Keratinocyte (primary cell): ENCODE measurements around the gene GGCX. TPM values are rescaled to one million over a fixed set of nuclear protein-coding genes. Genes with fewer than 3 reads are reported as not detected.

ENCODE experiments used
- DNase-seq: peaks from one replicate; pipeline ENCODE4 v3.0.0-alpha.2; 2011; ENCODE audit warnings: low read depth, missing footprints, low spot score
- FAIRE-seq: peaks from 2 replicates; lab custom pipeline; 2011; peaks lifted over from hg19 to GRCh38; lab: Jason Lieb, UNC
- H2AFZ ChIP-seq: 2 replicates; pipeline ENCODE4 v1.6.0; 2012; ENCODE audit warnings: low read length, control low read depth, inconsistent platforms; ENCODE audit not compliant: control insufficient read depth
- H3K27ac ChIP-seq: 2 replicates; pipeline ENCODE4 v1.5.1; 2011; ENCODE audit warnings: low read length; ENCODE audit not compliant: control insufficient read depth, insufficient read depth
- H3K27me3 ChIP-seq: 3 replicates; pipeline ENCODE4 v1.6.0; 2011; ENCODE audit warnings: low read length; ENCODE audit not compliant: control insufficient read depth, insufficient read depth; ENCODE audit errors: extremely low read depth
- H3K36me3 ChIP-seq, 2 experiments: 2 replicates in 1 of 2; 3 replicates in 1 of 2; pipeline ENCODE4 v1.5.1; 2011; ENCODE audit warnings: low read length in 2 of 2, mild to moderate bottlenecking in 1 of 2; ENCODE audit not compliant: control insufficient read depth in 2 of 2, insufficient read depth in 2 of 2; ENCODE audit errors: extremely low read depth in 1 of 2
- H3K4me1 ChIP-seq: 3 replicates; pipeline ENCODE4 v1.5.1; 2011; ENCODE audit warnings: low read length; ENCODE audit not compliant: control insufficient read depth, insufficient read depth; ENCODE audit errors: extremely low read depth
- H3K4me2 ChIP-seq: 3 replicates; pipeline ENCODE4 v1.6.0; 2011; ENCODE audit warnings: low read depth, low read length; ENCODE audit not compliant: control insufficient read depth, insufficient read depth; ENCODE audit errors: extremely low read depth
- H3K4me3 ChIP-seq, 3 experiments: fragments of 200-600 bp in 1 of 3; sonication (generic) in 1 of 3; 2 replicates in 2 of 3; 3 replicates in 1 of 3; pipeline ENCODE4 v1.5.1; 2011 to 2016; ENCODE audit warnings: low read length in 3 of 3, mild to moderate bottlenecking in 3 of 3, control low read depth in 2 of 3, inconsistent platforms in 1 of 3, low read depth in 1 of 3, mixed read lengths in 1 of 3, mixed run types in 1 of 3, moderate library complexity in 1 of 3; ENCODE audit not compliant: control insufficient read depth in 2 of 3, insufficient read depth in 2 of 3; ENCODE audit errors: extremely low read depth in 1 of 3
- H3K79me2 ChIP-seq: 2 replicates; pipeline ENCODE4 v1.6.0; 2012; ENCODE audit warnings: low read length; ENCODE audit not compliant: control insufficient read depth, insufficient read depth
- H3K9ac ChIP-seq: 3 replicates; pipeline ENCODE4 v1.6.0; 2011; ENCODE audit warnings: low read length; ENCODE audit not compliant: control insufficient read depth, insufficient read depth; ENCODE audit errors: extremely low read depth
- H3K9me1 ChIP-seq: 3 replicates; pipeline ENCODE4 v1.6.0; 2011; ENCODE audit warnings: low read length; ENCODE audit not compliant: control insufficient read depth, insufficient read depth; ENCODE audit errors: extremely low read depth
- H3K9me3 ChIP-seq: 2 replicates; pipeline ENCODE4 v1.5.1; 2012; ENCODE audit warnings: low read depth, low read length; ENCODE audit not compliant: control insufficient read depth
- H4K20me1 ChIP-seq: 3 replicates; pipeline ENCODE4 v1.6.0; 2011; ENCODE audit warnings: low read length; ENCODE audit not compliant: control insufficient read depth, insufficient read depth; ENCODE audit errors: extremely low read depth
- CTCF ChIP-seq, 3 experiments: IDR thresholded peaks in 1 of 3; conservative IDR thresholded peaks in 1 of 3; optimal IDR thresholded peaks in 1 of 3; 2 replicates in 2 of 3; 3 replicates in 1 of 3; pipeline versions ENCODE3 to v1.5.1; 2011; ENCODE audit warnings: low read length in 3 of 3, mild to moderate bottlenecking in 3 of 3, moderate library complexity in 2 of 3, control low read depth in 1 of 3, inconsistent platforms in 1 of 3; ENCODE audit not compliant: insufficient read depth in 2 of 3; ENCODE audit errors: extremely low read depth in 1 of 3
- EZH2 ChIP-seq: IDR thresholded peaks from one replicate; pipeline ENCODE4 v1.6.1; 2012; ENCODE audit warnings: inconsistent platforms, mild to moderate bottlenecking, low read length, moderate library complexity
- dilution Hi-C: fragments of 300-500 bp; cut with MboI; formaldehyde crosslinking; loops from one replicate; pipeline ENCODE4 v1.7.0; 2020; ENCODE audit warnings: low sequenced_read_pairs; ENCODE audit not compliant: extremely low pct_ligation_motif_present
- polyA plus RNA-seq, 5 experiments: library from polyadenylated mRNA; depleted of rRNA in 3 of 5; stranded (reverse) in 3 of 5; stranded (forward) in 1 of 5; unstranded in 1 of 5; fragments of >200 nt; gene quantifications; 1 replicate in 1 of 5; 2 replicates in 3 of 5; 3 replicates in 1 of 5; pipeline versions ENCODE4 v1.2.1 to v1.2.3, GENCODE V29; 2011 to 2012; ENCODE audit warnings: missing spikeins in 2 of 5, low read depth in 1 of 5, low replicate concordance in 1 of 5

GGCX gene
- polyA plus RNA-seq, 1 donor (not counting 4 experiments of a cell fraction or from before 2014, with no cell fraction given) = 34.3 TPM

- no peaks in the 10 kb centered on the region for H3K79me2 ChIP-seq
- H3K9me3 ChIP-seq = no peaks in the 10 kb centered on the region
- dilution Hi-C loops = no loop called here
- TF ChIP-seq CTCF (optimal IDR thresholded peaks at IDR 0.05 in 1 of 3, IDR thresholded peaks at IDR 0.05 in 1 of 3, conservative IDR thresholded peaks at IDR 0.05 in 1 of 3; ENCODE audit: extremely low read depth in 1 of 3, insufficient read depth in 2 of 3, low read length in 3 of 3) = no peak
- no peak for TF ChIP-seq EZH2
- no peaks in the 10 kb centered on the region for H3K9me1 ChIP-seq
- H3K27me3 ChIP-seq = no peaks in the 10 kb centered on the region
- no peak for DNase-seq
- no peak overlapping the region for H3K4me2 ChIP-seq
- no peak overlapping the region for H3K4me3 ChIP-seq
- no peak overlapping the region for H3K9ac ChIP-seq
- H3K4me1 ChIP-seq = peaks cover 17% of the 10 kb centered on the region
- peaks cover 30 to 31% of the 10 kb centered on the region in 2 experiments for H3K36me3 ChIP-seq
- H2AFZ ChIP-seq = no peak overlapping the region
- no peak for FAIRE-seq
- H3K27ac ChIP-seq = no peak overlapping the region
- peaks cover 12% of the 10 kb centered on the region for H4K20me1 ChIP-seq
Measured at GRCh38 chr2:85549826-85550225, 11.5 kb downstream of the GGCX start.

- TF ChIP-seq CTCF (optimal IDR thresholded peaks at IDR 0.05 in 1 of 3, IDR thresholded peaks at IDR 0.05 in 1 of 3, conservative IDR thresholded peaks at IDR 0.05 in 1 of 3; ENCODE audit: extremely low read depth in 1 of 3, insufficient read depth in 2 of 3, low read length in 3 of 3) = no peak
- no peak for TF ChIP-seq EZH2
- Histone ChIP-seq H3K4me2 (no peak overlapping the region), H3K36me3 (peaks cover 29 to 33% of the 10 kb centered on the region in 2 experiments), H3K9me1 (no peaks in the 10 kb centered on the region), H3K4me1 (peaks cover 17% of the 10 kb centered on the region), H4K20me1 (peaks cover 14% of the 10 kb centered on the region), H3K79me2 (no peaks in the 10 kb centered on the region), H3K27me3 (no peaks in the 10 kb centered on the region), H3K4me3 (no peak overlapping the region), H2AFZ (no peak overlapping the region), H3K9me3 (no peaks in the 10 kb centered on the region), H3K9ac (no peak overlapping the region), H3K27ac (no peak overlapping the region)
- dilution Hi-C loops = no loop called here
- FAIRE-seq (no peak), DNase-seq (no peak)
Measured at GRCh38 chr2:85549095-85549494, 12.2 kb downstream of the GGCX start.
